ENCODE measurements around the gene L3HYPDH. TPM values are rescaled to one million over a fixed set of nuclear protein-coding genes. Genes with fewer than 3 reads are reported as not detected.
A peak's percentile ranks its signal among the peaks of the same experiment; 100 is the strongest.

Gene L3HYPDH
- total RNA-seq, 1 donor from 2014 or later = 21.1 TPM

DNA sequence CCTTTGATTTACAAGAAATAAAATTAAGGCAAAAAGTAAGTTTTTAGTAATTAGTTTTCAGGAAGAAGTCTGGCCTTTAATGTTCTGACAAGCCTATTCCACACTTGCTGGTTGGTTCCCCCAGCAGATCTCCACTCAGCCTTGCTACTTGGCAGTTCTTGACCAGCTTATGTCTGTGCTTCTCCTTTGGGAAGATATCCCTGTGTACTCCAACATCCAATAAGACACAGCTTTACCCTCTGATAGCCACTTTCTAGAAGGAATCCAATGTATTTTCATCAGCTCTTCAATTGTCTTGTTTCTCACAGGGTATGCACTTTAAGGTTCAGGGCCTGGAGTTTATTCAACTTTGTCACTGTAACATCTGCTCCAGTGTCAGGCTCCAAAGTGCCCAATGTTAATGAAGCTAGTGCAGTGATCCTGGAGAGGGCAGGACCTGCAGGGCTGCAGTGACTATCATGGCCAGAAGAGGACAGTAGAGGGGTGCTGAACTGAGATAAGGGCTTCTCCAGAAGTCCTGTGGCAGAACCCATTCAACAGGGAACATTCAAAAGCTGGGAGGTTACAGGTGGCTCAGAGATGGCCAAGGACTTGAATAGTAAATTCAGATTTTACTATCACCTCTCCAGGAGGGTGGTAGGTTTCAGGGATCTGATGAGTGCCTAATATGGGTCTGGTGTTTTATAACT lies 23.0 kb upstream of the L3HYPDH start:
- no peaks in the 10 kb centered on the region for H3K27me3 ChIP-seq (ENCODE audit: control insufficient read depth, insufficient read depth, low read length)
- no peak overlapping the region for H3K4me3 ChIP-seq (ENCODE audit: low read depth, low read length)
- TF ChIP-seq, protein P1, sequence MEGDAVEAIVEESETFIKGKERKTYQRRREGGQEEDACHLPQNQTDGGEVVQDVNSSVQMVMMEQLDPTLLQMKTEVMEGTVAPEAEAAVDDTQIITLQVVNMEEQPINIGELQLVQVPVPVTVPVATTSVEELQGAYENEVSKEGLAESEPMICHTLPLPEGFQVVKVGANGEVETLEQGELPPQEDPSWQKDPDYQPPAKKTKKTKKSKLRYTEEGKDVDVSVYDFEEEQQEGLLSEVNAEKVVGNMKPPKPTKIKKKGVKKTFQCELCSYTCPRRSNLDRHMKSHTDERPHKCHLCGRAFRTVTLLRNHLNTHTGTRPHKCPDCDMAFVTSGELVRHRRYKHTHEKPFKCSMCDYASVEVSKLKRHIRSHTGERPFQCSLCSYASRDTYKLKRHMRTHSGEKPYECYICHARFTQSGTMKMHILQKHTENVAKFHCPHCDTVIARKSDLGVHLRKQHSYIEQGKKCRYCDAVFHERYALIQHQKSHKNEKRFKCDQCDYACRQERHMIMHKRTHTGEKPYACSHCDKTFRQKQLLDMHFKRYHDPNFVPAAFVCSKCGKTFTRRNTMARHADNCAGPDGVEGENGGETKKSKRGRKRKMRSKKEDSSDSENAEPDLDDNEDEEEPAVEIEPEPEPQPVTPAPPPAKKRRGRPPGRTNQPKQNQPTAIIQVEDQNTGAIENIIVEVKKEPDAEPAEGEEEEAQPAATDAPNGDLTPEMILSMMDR (IDR thresholded peaks at IDR 0.05; ENCODE audit: insufficient read depth, low read length, poor library complexity, severe bottlenecking) = peak; percentile 92
- no peaks in the 10 kb centered on the region for H3K36me3 ChIP-seq (ENCODE audit: control insufficient read depth, insufficient read depth, low read length)
- no peak for DNase-seq (ENCODE audit: low read depth)

DNA sequence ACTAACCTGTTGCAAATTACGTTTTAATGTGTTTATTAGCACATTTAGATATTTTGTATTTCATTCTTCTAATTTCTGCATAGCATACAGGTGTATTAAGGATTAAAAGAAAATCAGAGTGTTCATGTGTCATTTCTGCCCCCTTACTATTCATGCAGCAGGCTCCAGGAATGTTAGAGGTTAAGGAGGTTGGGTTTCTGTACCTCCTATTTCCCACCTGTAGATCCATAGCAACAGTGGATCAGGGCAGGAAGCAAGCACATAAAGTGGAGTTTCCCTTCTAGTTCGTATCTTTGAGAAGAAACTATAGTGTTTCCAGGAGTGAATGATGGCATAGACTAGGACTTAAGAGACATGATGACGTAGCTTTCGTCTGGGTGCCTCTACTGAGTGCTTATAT lies 19.0 kb upstream of the L3HYPDH start:
- Histone ChIP-seq H3K36me3 (ENCODE audit: control insufficient read depth, insufficient read depth, low read length) (no peaks in the 10 kb centered on the region), H3K27me3 (ENCODE audit: control insufficient read depth, insufficient read depth, low read length) (no peaks in the 10 kb centered on the region), H3K4me3 (ENCODE audit: low read depth, low read length) (no peak overlapping the region)
- no peak for DNase-seq (ENCODE audit: low read depth)
- TF ChIP-seq, protein P1 (IDR thresholded peaks at IDR 0.05; ENCODE audit: insufficient read depth, low read length, poor library complexity, severe bottlenecking) = no peak

DNA sequence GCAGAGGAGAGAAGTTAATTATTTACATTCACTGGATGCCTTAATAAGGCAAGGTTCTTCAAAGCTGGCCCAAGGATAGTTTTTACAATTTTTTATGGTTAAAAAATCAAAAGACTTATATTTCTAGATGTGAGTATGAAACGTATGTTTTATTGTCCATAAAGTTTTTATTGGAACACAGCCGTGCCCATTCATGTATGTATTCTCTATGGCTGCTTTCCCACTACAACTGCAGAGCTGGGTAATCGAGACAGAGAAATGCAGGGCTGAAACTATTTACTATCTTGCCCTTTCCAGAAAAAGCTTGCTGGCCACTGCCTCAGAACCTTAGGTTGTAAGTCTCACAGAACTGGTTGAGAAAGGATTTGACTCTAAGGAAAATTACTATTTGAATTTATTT lies 16.5 kb upstream of the L3HYPDH start:
- DNase-seq (ENCODE audit: low read depth) = no peak
- Histone ChIP-seq H3K4me3 (ENCODE audit: low read depth, low read length) (no peak overlapping the region), H3K27me3 (ENCODE audit: control insufficient read depth, insufficient read depth, low read length) (no peaks in the 10 kb centered on the region), H3K36me3 (ENCODE audit: control insufficient read depth, insufficient read depth, low read length) (peaks cover 3% of the 10 kb centered on the region)
- TF ChIP-seq, protein P1 (IDR thresholded peaks at IDR 0.05; ENCODE audit: insufficient read depth, low read length, poor library complexity, severe bottlenecking) = no peak

DNA sequence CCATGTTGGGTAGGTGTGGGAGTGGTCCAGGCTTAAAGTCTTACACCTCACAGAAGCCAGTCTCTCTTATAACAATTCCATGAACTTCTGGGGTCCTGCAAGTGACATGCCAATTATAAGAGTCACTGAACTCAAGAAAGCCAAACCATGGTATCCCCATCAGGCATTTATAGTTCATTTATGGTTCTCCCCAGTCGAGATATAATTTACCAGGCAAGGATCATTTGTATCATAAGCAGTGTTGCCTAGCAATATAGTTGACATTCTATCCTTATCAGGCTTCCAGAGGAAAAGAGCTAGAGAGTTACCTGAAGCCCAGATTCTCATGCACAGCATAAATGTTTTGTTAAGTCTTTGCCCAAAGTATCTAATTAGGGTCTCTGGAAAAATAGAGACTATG lies 8.2 kb upstream of the L3HYPDH start:
- no peak overlapping the region for H3K4me3 ChIP-seq (ENCODE audit: low read depth, low read length)
- no peak for DNase-seq (ENCODE audit: low read depth)
- TF ChIP-seq, protein P1 (IDR thresholded peaks at IDR 0.05; ENCODE audit: insufficient read depth, low read length, poor library complexity, severe bottlenecking) = no peak
- H3K36me3 ChIP-seq (ENCODE audit: control insufficient read depth, insufficient read depth, low read length) = peaks cover 1% of the 10 kb centered on the region
- no peaks in the 10 kb centered on the region for H3K27me3 ChIP-seq (ENCODE audit: control insufficient read depth, insufficient read depth, low read length)

DNA sequence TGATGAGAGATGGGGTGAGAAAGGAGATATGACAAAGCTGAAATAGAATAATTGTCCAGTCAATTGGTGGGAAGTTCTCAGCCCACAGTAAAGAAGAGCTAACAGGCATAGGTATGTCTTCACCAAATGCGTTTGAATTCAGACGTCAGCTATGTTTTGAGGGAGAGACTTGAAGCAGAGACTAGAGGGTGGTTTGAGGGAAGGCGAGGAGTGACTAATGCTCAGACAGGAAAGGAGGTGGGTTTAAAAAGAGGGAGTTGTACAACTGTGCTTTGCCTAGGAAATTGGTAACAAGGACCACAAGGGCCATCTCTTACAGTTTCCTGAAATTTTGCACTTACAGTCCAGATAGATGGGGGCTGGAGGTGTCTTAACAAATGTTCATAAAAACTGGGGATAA lies 6.5 kb upstream of the L3HYPDH start:
- no peaks in the 10 kb centered on the region for H3K27me3 ChIP-seq (ENCODE audit: control insufficient read depth, insufficient read depth, low read length)
- H3K36me3 ChIP-seq (ENCODE audit: control insufficient read depth, insufficient read depth, low read length) = no peaks in the 10 kb centered on the region
- DNase-seq (ENCODE audit: low read depth) = no peak
- TF ChIP-seq, protein P1 (IDR thresholded peaks at IDR 0.05; ENCODE audit: insufficient read depth, low read length, poor library complexity, severe bottlenecking) = no peak
- H3K4me3 ChIP-seq (ENCODE audit: low read depth, low read length) = no peak overlapping the region

DNA sequence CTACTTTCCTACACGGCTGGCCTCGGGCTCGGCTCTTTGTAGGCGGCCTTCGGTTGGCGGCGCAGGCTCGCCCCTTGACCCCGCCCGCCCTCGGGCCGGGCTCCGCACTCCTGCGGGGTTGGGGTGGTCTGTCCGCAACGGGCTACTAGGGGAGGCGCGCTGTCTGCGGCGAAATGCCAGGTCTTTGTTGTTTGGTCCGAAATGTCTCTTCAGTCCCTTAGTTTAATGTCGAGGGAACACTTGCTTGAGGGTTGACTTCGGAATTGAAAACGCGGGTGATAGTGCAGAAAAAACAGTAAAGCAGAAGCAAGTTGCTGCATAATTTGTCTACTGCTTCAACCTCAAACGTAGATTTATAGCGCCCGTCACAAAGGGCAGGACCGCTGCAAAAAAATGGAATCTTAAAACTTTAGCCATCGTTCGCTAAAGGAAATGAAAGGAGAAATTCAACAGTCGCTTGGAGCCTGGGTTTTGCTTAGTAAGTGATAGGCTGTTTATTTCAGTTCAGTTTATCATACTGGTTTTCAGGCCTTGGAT lies 499 bp upstream of the L3HYPDH start:
- TF ChIP-seq, protein P1 (IDR thresholded peaks at IDR 0.05; ENCODE audit: insufficient read depth, low read length, poor library complexity, severe bottlenecking) = no peak
- Histone ChIP-seq H3K4me3 (ENCODE audit: low read depth, low read length) (peak overlapping the region; percentile 83), H3K27me3 (ENCODE audit: control insufficient read depth, insufficient read depth, low read length) (no peaks in the 10 kb centered on the region), H3K36me3 (ENCODE audit: control insufficient read depth, insufficient read depth, low read length) (no peaks in the 10 kb centered on the region)
- DNase-seq (ENCODE audit: low read depth) = no peak
